NCI-H146 (cell line): Measurements from ENCODE around the gene TMEM176B.

Experiments
- DNase-seq: peaks from one replicate; lab custom pipeline; 2025; lab: John Stamatoyannopoulos, UW

Gene TMEM176B

GRCh38 chr7:150823043-150823442 is 22.9 kb upstream of the TMEM176B start:
- DNase-seq, result no peak

DNA sequence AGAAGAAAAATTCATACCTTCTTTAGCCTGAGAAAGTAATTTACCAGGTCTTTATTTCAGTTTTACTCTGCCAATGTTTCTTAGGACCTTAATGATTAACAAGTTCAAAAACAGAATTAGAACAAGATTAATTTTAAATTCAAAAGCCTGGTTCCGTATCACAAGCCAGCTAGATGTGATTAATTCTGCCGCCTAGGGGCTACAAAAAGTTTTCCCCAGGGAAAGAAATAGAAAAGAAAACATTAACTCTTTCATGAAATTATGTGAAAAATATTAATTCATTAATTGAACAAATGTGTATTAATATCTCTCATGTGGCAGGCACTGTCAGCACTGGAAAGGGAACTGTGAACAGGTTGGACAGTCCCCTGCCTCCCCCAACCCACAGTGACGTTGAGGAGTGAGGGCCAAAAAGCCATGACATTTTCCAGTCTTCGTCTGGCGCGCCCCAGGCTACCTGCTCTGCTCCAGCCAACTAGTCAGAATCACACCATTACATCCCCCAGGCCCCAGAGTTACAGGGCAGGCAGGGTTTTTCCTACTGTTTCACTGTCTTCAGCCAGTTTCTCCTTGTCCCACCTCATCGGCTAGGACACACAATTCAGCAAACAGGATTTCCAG is 20.5 kb upstream of the TMEM176B start:
- DNase-seq, result no peak

DNA sequence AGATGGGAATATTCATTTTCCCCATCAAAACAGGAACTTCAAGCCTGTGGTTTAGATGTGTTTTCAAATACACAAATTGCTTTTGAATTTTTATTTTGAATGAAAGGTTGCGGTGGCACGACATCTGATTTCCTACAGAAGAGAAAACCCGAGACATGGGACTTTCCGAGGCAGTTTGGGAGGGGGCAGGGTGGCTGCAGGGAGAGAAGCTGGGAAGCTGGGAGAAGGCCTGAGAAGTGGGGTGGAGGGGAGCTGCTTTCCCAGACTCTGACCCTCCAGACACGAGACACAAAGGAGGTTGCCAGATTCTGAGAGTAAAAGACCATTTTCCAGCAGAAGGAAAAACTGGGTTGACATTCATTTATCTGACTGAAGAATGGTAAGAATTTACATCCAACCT is 20.0 kb upstream of the TMEM176B start:
- no peak for DNase-seq

DNA sequence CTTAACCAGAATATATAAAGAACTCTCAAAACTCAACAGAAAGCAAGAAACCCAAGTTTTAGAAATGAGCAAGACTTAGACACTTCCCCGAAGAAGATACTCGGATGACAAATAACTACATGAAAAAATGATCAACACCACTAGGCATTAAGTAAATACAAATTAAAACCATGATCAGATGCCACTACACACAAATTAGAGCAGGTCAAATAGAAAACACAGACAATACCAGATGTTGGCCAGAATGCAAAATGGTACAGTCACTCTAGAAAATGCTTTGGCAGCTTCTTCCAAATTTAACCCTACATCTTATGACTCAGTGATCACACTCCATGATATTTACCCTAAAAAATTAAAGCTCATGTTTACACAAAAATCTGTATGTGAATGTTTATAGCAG is 18.8 kb upstream of the TMEM176B start:
- no peak for DNase-seq

- no peak for DNase-seq
These were observed 14.3 kb upstream of the TMEM176B start for GRCh38 chr7:150814328-150815001.

DNA sequence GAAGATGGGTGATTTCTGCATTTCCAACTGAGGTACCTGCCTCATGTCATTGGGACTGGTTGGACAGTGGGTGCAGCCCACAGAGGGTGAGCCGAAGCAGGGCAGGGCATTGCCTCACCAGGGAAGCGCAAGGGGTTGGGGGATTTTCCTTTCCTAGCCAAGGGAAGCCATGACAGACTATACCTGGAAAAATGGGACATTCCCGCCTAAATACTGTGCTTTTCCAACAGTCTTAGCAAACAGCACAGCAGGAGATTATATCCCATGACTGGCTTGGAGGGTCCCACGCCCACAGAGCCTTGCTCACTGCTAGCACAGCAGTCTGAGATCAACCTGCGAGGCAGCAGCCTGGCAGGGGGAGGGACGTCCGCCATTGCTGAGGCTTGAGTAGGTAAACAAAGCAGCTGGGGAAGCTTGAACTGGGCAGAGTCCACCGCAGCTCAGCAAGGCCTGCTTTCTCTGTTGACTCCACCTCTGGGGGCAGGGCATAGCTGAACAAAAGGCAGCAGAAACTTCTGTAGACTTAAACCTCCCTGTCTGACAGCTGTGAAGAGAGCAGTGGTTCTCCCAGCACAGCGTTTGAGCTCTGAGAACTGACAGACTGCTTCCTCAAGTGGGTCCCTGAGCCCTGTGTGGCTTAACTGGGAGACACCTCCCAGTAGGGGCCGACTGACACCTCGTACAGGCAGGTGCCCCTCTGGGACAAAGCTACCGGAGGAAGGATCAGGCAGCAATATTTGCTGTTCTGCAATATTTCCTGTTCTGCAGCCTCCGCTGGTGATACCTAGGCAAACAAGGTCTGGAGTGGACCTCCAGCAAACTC is 7.7 kb upstream of the TMEM176B start:
- DNase-seq, result peak; percentile 81

DNA sequence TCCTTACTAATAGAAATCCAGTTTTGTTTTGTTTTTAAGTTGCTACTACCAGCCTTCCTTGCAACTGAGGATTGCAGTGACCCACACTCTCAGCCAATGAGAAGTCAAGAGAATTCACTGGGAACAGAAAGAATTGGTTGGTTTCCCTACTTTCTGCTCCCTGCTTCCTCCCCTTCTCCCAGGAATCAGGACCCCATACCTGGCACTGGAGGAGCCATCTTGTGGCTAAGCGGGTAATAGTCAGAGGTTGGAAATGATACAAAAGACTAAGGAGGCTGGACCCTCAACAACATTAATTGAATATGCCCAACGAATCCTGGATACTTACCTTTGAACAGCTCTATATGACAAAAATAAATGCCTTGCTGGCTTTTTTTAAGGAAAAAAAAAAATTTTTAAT is 6.7 kb upstream of the TMEM176B start:
- no peak for DNase-seq

GRCh38 chr7:150806454-150806853 is 6.3 kb upstream of the TMEM176B start:
- no peak for DNase-seq

- DNase-seq, result no peak
These were observed 5.7 kb upstream of the TMEM176B start for GRCh38 chr7:150805864-150806263.

DNA sequence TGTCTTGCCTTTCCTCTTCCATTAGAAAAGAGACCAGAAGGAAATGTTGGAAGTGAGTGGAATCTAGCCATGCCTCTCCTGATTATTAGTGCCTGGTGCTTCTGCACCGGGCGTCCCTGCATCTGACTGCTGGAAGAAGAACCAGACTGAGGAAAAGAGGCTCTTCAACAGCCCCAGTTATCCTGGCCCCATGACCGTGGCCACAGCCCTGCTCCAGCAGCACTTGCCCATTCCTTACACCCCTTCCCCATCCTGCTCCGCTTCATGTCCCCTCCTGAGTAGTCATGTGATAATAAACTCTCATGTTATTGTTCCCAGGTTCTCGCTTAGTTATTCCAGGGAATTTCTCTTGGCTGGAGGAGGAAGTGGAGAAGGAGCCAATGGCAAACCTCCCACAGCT is 4.6 kb upstream of the TMEM176B start:
- DNase-seq, result no peak

GRCh38 chr7:150803161-150803860 is 3.1 kb upstream of the TMEM176B start:
- DNase-seq, result peak; percentile 85

DNA sequence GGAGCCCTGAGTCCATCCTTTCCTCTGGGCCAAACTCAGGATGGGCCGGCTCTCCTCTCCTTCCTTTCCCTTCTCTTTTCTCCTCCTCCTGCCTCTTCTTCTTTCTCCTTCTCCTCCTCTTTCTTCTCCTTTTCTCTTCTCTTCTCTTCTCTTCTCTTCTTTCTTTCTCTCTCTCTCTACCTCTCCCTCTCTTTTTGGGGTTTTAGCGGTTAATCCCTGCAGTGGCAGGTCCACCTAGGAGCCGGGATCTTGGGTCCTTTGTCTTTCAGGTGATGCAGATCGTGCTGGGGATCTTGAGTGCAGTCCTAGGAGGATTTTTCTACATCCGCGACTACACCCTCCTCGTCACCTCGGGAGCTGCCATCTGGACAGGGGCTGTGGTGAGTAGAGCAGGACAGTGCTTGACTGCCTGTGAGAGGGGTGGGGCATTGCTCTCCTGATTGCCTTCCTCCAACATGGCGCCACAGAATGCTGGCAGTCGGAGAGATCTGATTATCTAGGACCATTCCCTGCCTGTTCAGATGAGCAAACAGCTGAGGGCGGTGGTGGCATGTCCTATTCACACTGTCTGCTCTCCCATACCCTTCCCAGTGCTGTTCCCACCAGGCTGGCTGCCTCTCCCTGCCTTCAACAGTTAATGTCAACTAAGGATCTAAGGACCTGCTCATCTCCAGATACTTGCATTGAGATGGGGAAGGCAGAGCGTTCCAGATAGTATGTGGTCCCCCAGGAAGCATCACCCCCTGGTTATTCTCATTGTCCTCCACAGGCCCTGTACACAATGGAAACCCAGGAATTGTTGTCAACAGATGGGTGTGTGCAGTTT is 2.0 kb upstream of the TMEM176B start:
- peak; percentile 94 for DNase-seq

- peak; percentile 60 for DNase-seq
These were observed 1.2 kb upstream of the TMEM176B start for GRCh38 chr7:150801242-150801945.

DNA sequence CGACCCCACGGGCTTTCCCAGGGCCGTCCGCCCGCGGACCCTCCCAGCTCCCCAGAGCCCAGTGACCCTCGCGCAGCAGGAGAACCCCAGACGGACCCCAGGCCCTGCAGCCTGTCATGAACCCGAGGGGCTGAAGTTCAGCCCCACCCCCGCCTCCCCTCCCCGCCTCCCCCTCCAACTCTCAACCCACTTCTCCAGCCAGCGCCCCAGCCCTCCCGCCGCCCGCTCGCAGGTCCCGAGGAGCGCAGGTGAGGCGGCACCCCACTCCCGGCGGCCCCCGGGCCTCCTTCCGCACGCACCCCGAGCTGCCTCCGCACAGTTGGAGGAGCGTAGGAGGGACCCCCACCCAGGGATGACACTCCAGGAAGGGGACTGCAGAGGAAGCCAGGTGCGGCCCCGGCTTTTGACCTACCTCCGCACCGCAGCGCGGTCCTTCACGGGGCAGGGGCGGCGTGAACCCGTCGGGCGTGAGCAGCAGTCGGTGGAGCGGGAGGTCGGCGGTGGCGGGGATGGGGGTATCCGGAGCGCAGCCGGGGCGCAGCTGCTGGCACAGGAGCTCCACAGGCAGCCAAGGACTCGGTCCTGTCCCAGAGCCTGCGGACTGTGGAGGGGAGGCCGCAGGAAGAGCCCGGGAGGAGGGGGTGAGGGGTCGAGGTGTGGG is 547 bp upstream of the TMEM176B start, which contains the start of gene TMEM176A:
Gene TMEM176A, plus strand, starts transcription at position 189 of the 661 bp plus-strand sequence. CDS start 782 bp downstream, outside the sequence.
- DNase-seq, result peak; percentile 73

DNA sequence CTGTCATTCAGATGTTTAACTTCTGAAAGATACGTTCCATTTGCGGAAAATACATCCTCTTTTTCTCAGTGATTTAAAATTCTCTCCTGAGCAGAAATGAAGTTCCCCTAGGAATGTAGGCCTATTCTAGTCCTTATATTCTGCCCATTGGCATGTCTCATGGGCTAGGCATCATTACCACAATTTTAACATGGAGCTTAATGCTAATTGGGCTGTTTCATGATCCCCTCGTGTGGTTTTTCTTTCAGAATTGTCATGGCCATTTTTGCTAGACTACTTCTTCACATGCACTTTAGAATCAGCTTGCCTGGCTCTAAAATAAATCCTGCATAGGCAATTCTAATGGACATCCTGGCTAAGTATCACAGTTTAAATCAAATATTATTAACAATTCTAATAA is 1.0 kb downstream of the TMEM176B start:
- no peak for DNase-seq

- DNase-seq, result no peak
These were observed 2.5 kb downstream of the TMEM176B start for GRCh38 chr7:150797661-150798060.

GRCh38 chr7:150793569-150794238 is 6.5 kb downstream of the TMEM176B start:
- DNase-seq, result no peak

DNA sequence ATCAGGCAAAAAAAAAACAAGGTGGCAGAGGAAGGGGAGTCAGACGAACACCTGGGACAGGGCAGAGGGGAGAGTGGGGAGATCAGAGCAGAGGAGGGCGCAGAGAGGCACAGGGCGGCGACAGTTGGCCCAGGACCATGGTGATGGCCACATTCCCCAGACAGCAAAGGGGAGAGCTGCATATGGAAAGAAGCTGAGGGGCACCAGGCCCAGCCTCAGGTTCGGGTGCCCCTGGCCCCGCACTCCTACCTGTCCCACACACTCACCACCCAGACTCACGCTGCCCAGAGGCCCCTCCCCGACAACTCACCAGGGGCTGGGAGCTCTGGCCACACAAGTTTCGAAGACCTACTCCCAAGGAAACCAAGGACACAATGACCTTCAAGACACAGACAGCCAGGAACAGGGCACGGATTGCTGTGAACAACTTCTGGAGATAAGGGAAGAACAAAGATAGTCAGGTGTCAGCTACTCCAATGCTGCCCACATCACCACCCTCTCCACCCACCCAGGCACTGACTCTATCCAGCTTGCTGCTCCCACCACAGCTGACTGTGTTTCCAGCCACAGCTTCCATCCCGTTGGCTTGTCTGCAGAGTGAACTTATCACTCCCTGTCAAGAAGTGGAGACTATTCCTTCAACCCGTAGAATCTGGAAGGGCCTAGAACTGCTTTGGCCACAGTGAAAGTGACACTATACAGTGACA is 8.3 kb downstream of the TMEM176B start:
- no peak for DNase-seq

- no peak for DNase-seq
These were observed 8.9 kb downstream of the TMEM176B start for GRCh38 chr7:150791304-150791703.
